GM12872 (cell line): ENCODE measurements around the gene ELOVL1.

Experiments used
- CTCF ChIP-seq: IDR thresholded peaks from 3 replicates; pipeline ENCODE4 v1.5.1; 2011; ENCODE audit warnings: low read depth, mild to moderate bottlenecking, low read length, moderate library complexity; ENCODE audit not compliant: insufficient read depth

The ELOVL1 gene

DNA sequence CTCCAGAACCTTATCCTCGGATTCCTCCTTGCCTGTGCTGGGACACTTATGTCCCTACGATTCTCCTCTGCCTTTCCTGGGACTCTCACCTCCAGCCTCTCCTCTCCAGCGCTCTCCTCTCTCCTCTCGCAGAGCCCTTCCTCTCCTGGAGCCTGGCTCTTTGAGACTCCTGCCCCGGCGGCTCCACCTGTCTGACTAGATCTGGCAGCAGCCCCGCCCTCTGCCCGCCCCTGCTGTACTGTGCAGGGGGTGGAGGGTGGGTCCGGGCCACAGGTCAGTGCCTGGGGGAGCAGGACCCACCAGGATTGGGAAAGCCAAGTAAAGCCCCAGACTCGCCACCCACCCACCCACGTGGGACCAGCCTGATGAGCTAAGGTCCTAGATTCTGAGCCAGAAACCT, 1.6 kb downstream of the ELOVL1 start:
- TF ChIP-seq CTCF: no peak

DNA sequence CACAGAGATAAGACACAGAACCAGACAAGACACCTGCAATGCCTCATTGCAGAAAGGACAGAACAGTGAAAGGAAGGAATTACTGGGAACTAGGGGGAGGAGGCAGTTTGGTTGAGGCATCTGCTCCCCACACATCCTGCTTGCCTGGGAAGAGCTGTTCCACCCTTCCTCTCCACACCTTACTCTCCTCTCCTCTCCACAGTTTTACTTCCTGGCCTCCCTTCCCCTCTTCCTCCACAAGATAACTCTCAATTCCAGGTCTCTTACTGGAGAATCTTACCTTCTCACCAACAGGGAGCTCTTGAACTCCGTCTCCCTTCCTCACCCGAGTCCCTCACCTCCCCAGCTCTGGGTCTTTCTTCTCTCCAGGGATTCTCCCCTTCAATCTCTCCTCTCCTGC, 2.1 kb downstream of the ELOVL1 start:
- TF ChIP-seq CTCF: no peak

GRCh38 chr1:43363935-43364525, 3.8 kb downstream of the ELOVL1 start:
- no peak for TF ChIP-seq CTCF

GRCh38 chr1:43363283-43363934, 4.4 kb downstream of the ELOVL1 start:
- no peak for TF ChIP-seq CTCF

GRCh38 chr1:43360616-43361015, 7.2 kb downstream of the ELOVL1 start:
- no peak for TF ChIP-seq CTCF

GRCh38 chr1:43359696-43360095, 8.1 kb downstream of the ELOVL1 start:
- TF ChIP-seq CTCF: no peak

DNA sequence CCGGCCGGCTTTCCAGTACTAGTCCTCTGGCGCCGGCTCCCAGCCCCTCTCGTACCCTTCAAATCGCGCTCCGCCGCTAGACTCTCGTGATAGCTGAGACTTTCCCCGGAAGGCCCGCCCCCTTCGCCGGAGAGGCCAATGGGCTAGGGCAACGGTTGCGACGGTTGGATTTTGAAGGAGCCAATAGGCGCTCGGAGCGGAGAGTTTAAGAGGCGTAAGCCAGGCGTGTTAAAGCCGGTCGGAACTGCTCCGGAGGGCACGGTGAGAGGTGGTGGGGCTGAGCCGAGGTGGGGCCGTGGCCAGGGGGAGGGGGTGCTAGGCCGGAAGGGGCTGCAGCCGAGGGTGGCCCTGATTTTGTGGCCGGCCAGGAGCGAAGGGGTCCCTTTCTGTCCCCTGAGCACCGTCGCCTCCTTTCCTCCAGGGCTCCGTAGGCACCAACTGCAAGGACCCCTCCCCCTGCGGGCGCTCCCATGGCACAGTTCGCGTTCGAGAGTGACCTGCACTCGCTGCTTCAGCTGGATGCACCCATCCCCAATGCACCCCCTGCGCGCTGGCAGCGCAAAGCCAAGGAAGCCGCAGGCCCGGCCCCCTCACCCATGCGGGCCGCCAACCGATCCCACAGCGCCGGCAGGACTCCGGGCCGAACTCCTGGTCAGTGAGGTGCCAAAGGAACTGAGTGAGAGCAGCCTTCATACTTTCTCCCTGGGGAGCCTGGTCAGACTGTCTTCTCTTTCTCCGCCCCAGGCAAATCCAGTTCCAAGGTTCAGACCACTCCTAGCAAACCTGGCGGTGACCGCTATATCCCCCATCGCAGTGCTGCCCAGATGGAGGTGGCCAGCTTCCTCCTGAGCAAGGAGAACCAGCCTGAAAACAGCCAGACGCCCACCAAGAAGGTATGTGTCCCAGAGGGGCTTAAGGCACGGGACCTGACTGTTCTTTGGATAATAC, 8.8 kb downstream of the ELOVL1 start, which contains the start of gene CDC20:
Gene CDC20, plus strand, starts transcription at position 236 of the 948 bp plus-strand sequence. Its CDS starts 235 bp downstream, at position 471.
- TF ChIP-seq CTCF: no peak
